ENCODE measurements around the gene GSTM2.

DNA sequence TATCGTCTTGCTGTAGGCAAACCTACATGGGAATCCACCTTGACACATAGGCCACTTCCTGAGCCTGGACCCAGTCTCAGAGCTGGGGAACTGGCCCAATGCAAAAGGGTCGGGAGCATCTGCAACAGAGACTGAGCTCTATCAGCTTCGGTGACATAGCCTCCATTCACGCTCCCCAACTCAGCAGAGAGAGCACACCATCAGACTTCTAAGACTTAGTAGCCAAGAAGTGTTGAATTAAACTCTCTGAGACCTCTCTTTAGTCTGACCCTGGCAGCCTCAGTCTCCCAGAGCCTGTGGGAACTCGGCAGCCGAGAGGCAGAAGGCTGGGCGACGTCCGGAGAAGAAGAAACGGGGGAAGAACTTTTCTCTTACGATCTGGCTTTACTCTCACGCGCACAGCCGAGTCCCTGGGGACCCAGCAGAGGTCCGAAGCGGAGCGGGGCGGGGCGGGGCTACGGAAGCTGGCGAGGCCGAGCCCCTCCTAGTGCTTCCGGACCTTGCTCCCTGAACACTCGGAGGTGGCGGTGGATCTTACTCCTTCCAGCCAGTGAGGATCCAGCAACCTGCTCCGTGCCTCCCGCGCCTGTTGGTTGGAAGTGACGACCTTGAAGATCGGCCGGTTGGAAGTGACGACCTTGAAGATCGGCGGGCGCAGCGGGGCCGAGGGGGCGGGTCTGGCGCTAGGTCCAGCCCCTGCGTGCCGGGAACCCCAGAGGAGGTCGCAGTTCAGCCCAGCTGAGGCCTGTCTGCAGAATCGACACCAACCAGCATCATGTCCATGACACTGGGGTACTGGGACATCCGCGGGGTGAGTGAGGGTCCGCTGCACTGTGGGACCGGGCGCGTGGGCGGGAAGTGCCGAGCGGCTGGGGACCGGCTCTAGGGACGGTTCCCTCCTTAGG lies 12.0 kb upstream of the GSTM2 start, which contains the start of gene GSTM4:
- TF ChIP-seq, protein P1, sequence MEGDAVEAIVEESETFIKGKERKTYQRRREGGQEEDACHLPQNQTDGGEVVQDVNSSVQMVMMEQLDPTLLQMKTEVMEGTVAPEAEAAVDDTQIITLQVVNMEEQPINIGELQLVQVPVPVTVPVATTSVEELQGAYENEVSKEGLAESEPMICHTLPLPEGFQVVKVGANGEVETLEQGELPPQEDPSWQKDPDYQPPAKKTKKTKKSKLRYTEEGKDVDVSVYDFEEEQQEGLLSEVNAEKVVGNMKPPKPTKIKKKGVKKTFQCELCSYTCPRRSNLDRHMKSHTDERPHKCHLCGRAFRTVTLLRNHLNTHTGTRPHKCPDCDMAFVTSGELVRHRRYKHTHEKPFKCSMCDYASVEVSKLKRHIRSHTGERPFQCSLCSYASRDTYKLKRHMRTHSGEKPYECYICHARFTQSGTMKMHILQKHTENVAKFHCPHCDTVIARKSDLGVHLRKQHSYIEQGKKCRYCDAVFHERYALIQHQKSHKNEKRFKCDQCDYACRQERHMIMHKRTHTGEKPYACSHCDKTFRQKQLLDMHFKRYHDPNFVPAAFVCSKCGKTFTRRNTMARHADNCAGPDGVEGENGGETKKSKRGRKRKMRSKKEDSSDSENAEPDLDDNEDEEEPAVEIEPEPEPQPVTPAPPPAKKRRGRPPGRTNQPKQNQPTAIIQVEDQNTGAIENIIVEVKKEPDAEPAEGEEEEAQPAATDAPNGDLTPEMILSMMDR (IDR thresholded peaks at IDR 0.05): no peak
- no peak for TF ChIP-seq ZFX (IDR thresholded peaks at IDR 0.05; ENCODE audit: borderline replicate concordance)
